Neural progenitor cell (in vitro differentiated cells): ENCODE measurements around the gene SCAMP2.

Source experiments
- EZH2 ChIP-seq: fragments of 200-600 bp; sonication (generic); IDR thresholded peaks from 2 replicates; pipeline ENCODE4 v1.6.1; 2017; ENCODE audit warnings: antibody characterized with exemption, mild to moderate bottlenecking, moderate library complexity
- TF ChIP-seq, protein P1 (sequence below): fragments of 200-600 bp; sonication (generic); IDR thresholded peaks from 2 replicates; pipeline ENCODE4 v1.5.1; 2017; ENCODE audit warnings: antibody characterized with exemption, mild to moderate bottlenecking

GRCh38 chr15:74823324-74823723, 49.8 kb downstream of the SCAMP2 start:
- no peak for TF ChIP-seq EZH2
- TF ChIP-seq, protein P1, sequence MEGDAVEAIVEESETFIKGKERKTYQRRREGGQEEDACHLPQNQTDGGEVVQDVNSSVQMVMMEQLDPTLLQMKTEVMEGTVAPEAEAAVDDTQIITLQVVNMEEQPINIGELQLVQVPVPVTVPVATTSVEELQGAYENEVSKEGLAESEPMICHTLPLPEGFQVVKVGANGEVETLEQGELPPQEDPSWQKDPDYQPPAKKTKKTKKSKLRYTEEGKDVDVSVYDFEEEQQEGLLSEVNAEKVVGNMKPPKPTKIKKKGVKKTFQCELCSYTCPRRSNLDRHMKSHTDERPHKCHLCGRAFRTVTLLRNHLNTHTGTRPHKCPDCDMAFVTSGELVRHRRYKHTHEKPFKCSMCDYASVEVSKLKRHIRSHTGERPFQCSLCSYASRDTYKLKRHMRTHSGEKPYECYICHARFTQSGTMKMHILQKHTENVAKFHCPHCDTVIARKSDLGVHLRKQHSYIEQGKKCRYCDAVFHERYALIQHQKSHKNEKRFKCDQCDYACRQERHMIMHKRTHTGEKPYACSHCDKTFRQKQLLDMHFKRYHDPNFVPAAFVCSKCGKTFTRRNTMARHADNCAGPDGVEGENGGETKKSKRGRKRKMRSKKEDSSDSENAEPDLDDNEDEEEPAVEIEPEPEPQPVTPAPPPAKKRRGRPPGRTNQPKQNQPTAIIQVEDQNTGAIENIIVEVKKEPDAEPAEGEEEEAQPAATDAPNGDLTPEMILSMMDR: no peak
